SIG-M5 treated with dmso at 0.1 percent for 504 hours (cell line): ENCODE measurements around the gene ICE2.
A peak's percentile ranks its signal among the peaks of the same experiment; 100 is the strongest.
"Not testable (repeated sequence)": the region's sequence is repeated elsewhere in the genome, so short reads cannot be mapped to it uniquely, and the experiment has no call there.

Source experiments
- DNase-seq: peaks from one replicate; lab custom pipeline; 2025; ENCODE audit not compliant: unreplicated experiment; lab: John Stamatoyannopoulos, UW

ICE2 gene

GRCh38 chr15:60448668-60449360 is 30.1 kb downstream of the ICE2 start:
- DNase-seq = no peak

GRCh38 chr15:60444289-60444912 is 34.5 kb downstream of the ICE2 start:
- peak; percentile 2 for DNase-seq

GRCh38 chr15:60442763-60443162 is 36.2 kb downstream of the ICE2 start:
- DNase-seq = no peak

- no peak for DNase-seq
Observed at GRCh38 chr15:60442031-60442650, 36.8 kb downstream of the ICE2 start.

- no peak for DNase-seq
Observed at GRCh38 chr15:60441331-60441730, 37.6 kb downstream of the ICE2 start.

- DNase-seq = no peak
Observed at GRCh38 chr15:60438646-60439045, 40.3 kb downstream of the ICE2 start.

DNA sequence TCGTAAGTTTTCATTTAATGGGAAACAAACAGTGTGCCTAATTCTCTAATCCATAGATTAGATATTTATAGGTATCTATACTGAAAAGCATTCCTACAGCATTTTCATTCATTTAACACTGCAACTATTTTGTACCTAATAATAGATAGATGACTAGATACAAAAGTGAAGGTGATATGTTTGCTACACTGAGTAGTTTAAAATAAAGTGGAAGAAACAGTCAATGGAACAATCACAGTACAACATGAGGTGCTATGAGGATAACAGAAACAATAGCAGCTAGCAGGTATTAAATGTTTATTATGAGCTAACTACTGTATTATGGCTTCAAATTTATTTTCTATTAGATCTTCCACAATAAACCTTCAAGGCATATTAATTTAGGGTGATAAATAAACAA is 50.0 kb downstream of the ICE2 start:
- no peak for DNase-seq

- DNase-seq = no peak
Observed at GRCh38 chr15:60426870-60427508, 52.0 kb downstream of the ICE2 start.

GRCh38 chr15:60425461-60425860 is 53.5 kb downstream of the ICE2 start:
- DNase-seq = no peak

DNA sequence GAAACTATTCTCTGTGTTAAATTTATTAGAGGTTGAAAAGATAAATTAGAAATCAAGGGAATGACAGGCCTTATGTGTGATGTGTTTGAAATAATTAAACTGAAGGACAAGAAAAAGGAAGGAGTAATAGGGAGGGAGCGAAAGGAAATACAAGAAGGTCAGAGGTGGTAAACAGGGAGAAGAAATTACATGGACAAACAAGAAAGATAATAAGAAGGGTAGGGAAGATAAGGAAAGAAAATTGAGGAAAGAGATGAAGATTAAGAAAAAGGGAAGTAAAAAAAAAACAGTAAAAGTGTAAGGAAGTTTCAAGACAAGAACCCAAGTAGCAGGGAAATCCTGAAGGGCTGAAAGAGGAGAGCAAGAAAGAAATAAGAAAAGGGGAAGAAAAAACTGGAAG is 54.9 kb downstream of the ICE2 start:
- no peak for DNase-seq

DNA sequence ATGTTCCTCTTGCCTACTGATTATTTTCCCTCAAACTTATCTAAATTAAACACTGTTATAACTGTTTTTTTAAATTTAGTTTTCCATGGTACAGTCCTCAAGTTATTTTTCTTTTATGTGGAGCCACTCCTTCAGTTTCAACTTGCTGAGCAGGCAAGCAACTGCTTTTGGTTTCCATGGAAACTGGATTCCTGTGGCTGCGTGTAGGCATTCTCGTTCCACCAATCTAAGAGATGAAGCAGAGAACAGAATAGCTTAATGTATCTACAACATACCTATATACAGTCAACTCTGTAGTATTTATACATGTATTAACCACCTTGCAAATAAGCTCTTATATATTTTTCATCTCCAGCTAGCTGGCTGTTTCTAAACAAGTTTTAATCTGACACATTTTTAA is 55.4 kb downstream of the ICE2 start:
- DNase-seq = no peak

- DNase-seq = no peak
Observed at GRCh38 chr15:60421544-60421943, 57.4 kb downstream of the ICE2 start.

- DNase-seq = no peak
Observed at GRCh38 chr15:60420203-60420716, 58.7 kb downstream of the ICE2 start.

DNA sequence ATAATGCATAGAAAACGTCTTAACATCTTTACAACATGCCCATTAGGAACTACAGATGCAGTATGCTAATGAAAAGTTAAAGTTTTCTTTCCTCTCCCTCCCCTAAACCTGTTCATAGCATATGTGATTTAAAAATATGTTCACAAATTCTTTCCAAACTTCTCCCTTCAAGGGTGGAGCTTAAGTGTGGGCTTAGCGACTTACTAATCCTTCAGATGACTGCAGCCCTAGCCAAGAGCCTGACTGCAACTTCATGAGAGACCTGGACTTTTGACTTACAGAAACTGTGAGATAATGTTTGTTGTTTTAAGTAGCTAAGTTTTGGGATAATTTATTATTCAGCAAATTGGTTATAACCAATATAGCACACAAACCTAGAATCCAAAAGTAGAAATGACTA is 59.2 kb downstream of the ICE2 start:
- DNase-seq = no peak

DNA sequence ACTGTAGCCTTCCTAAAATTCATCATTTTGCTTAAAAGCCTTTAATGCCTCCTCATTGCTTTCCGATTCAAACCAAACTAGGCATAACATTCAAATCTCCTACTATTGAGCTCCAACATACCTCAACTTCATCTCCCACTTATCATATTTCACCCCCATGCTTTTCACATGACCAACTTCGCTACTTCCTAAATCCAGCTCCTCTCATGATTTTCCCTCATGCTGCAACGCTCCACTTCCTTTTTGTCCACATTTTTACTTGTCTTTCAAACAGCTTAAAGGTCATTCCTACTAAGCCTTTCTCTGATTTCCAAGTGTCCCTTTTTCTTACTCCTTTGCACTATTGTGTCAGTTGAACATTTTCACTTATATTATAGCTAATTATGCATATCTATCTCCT is 60.8 kb downstream of the ICE2 start:
- DNase-seq = no peak

GRCh38 chr15:60417112-60417511 is 61.8 kb downstream of the ICE2 start:
- DNase-seq = no peak

DNA sequence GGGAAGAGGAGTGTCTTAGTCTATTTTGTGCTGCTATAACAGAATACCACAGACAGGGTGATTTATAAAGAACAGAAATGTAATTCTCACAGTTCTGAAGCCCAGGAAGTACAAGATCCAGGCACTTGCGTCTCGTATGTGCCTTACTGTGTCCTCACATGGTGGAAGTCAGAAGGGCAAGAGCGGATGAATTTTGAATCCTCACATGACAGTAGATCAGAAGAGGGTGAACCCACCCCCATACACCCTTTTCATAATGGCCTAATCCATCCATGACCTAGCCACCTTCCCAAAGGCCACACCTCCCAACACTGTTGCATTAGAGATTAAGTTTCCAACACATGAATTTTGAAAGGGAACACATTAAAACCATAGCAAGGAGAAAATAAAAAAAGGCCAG is 62.5 kb downstream of the ICE2 start:
- DNase-seq = no peak

DNA sequence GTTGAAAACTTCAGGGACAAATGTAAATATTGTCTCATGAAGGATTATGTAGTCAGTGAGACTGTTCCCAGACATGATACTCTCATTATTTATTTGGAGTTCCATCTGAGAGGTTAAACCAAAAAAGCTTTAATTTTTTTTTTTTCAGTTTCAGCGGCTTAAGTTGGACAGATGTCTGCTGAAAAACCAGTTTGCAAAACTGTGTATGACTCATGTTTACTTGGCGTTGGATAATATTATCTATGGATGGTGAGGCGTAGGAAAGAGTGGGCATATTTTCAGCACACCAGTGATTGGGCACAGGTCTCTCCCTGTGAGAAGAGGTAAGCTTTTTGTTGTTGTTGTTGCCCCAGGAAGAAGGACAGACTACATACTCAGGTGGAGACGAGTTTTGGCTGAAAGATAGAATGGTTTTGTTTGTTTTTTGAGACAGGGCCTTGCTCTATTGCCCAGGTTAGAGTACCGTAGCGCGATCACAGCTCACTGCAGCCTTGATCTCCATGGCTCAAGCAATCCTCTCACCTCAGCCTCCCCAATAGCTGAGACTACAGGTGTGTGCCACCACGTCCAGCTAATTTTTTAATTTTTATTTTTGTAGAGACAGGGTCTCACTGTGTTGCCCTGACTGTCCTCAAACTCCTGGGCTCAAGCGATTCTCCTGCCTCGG is 64.8 kb downstream of the ICE2 start:
- DNase-seq = peak; percentile 5

GRCh38 chr15:60413231-60413824 is 65.6 kb downstream of the ICE2 start:
- DNase-seq = no peak

DNA sequence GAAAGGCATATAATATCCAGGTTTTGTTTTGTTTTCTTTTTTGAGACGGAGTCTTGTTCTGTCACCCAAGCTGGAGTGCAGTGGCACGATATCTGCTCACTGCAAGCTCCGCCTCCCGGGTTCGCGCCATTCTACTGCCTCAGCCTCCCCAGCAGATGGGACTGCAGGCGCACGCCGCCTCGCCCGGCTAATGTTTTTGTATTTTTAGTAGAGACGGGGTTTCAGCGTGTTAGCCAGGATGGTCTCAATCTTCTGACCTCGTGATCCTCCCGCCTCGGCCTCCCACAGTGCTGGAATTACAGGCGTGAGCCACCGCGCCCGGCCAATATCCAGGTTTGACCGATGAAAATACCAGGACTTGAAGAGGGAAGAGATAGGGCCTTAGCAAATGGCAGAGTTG is 66.1 kb downstream of the ICE2 start:
- not testable (repeated sequence) for DNase-seq
